HepG2 (cell line): ENCODE results near the gene FBXO24. TPM values are rescaled to one million over a fixed set of nuclear protein-coding genes. Genes with fewer than 3 reads are reported as not detected.
A peak's percentile ranks its signal among the peaks of the same experiment; 100 is the strongest.
"Not testable (repeated sequence)": the region's sequence is repeated elsewhere in the genome, so short reads cannot be mapped to it uniquely, and the experiment has no call there.

Experiments
- ATAC-seq: fragments of 200-7000 bp; cut with Tn5 transposase; 3 replicates; pipeline ENCODE4 v1.9.1; 2020; ENCODE audit warnings: mild to moderate bottlenecking, moderate library complexity
- BruUV-seq: library from RNA; stranded (reverse); fragments of 400-500 nt; replicated peaks from 2 replicates; lab custom pipeline; 2021; lab: Mats Ljungman, UMichigan
- CTCF ChIA-PET: fragments of 300-600 bp; formaldehyde crosslinking; extraction: SDS; loops from one replicate; lab custom pipeline; 2021; ENCODE audit warnings: low total read pairs, inconsistent platforms, low intra/inter-chr PET ratio; lab: Yijun Ruan, JAX
- POLR2A ChIA-PET: fragments of 350-600 bp; sonication (Branson Sonifier 250); formaldehyde crosslinking; loops from one replicate; lab custom pipeline; 2020; ENCODE audit warnings: antibody characterized with exemption, inconsistent platforms; lab: Yijun Ruan, JAX
- DNase-seq: peaks from one replicate; pipeline ENCODE4 v3.0.0-alpha.2; 2015; ENCODE audit warnings: low spot score
- FAIRE-seq: peaks from 3 replicates; lab custom pipeline; 2011; peaks lifted over from hg19 to GRCh38; lab: Jason Lieb, UNC
- H2AFZ ChIP-seq: one replicate; pipeline ENCODE4 v1.6.1; 2011; ENCODE audit warnings: low read length, inconsistent platforms
- H3K27ac ChIP-seq: fragments of 300-600 bp; 3 replicates; pipeline ENCODE4 v1.8.0; 2011; ENCODE audit warnings: mixed run types, mild to moderate bottlenecking, mixed read lengths, low read length, inconsistent platforms; ENCODE audit not compliant: insufficient read depth; ENCODE audit errors: extremely low read length
- H3K27me3 ChIP-seq, 2 experiments: fragments of 200-600 bp in 1 of 2; 2 replicates in 1 of 2; 3 replicates in 1 of 2; pipeline versions ENCODE4 v1.6.0 to v1.8.0; 2011; ENCODE audit warnings: low read length in 2 of 2, mild to moderate bottlenecking in 2 of 2, moderate library complexity in 2 of 2, inconsistent platforms in 1 of 2; ENCODE audit not compliant: insufficient read depth in 2 of 2, control insufficient read depth in 1 of 2
- H3K36me3 ChIP-seq, 2 experiments: fragments of 200-600 bp in 1 of 2; replicated peaks in 1 of 2; 2 replicates in 1 of 2; 3 replicates in 1 of 2; pipeline versions ENCODE4 v1.5.1 to v1.8.0; 2011; ENCODE audit warnings: low read length in 2 of 2, inconsistent platforms in 1 of 2; ENCODE audit not compliant: insufficient read depth in 2 of 2, control insufficient read depth in 1 of 2
- H3K4me1 ChIP-seq: 2 replicates; pipeline ENCODE4 v1.5.1; 2012; ENCODE audit warnings: low read length, inconsistent platforms; ENCODE audit not compliant: insufficient read depth
- H3K4me2 ChIP-seq: 2 replicates; pipeline ENCODE4 v1.6.0; 2011; ENCODE audit warnings: low read depth, low read length, inconsistent platforms
- H3K4me3 ChIP-seq, 3 experiments: fragments of 200-600 bp in 1 of 3; sonication (generic), shearing (Covaris generic) in 1 of 3; replicated peaks in 1 of 3; 2 replicates each; pipeline ENCODE4 v1.5.1; 2011 to 2016; ENCODE audit warnings: low read length in 3 of 3, inconsistent platforms in 2 of 3, low read depth in 2 of 3, mild to moderate bottlenecking in 2 of 3, control low read depth in 1 of 3, mixed read lengths in 1 of 3; ENCODE audit not compliant: insufficient read depth in 1 of 3
- H3K79me2 ChIP-seq: one replicate; pipeline ENCODE4 v1.6.1; 2011; ENCODE audit warnings: low read length, inconsistent platforms; ENCODE audit not compliant: insufficient read depth
- H3K9ac ChIP-seq: 2 replicates; pipeline ENCODE4 v1.6.0; 2011; ENCODE audit warnings: mild to moderate bottlenecking, low read depth, low read length, inconsistent platforms; ENCODE audit not compliant: insufficient read depth
- H3K9me3 ChIP-seq: 2 replicates; pipeline ENCODE4 v1.5.1; 2012; ENCODE audit warnings: mild to moderate bottlenecking, low read length
- H4K20me1 ChIP-seq: 2 replicates; pipeline ENCODE4 v1.6.0; 2011; ENCODE audit warnings: inconsistent platforms, mild to moderate bottlenecking, low read length, moderate library complexity; ENCODE audit not compliant: insufficient read depth
- CREB1 ChIP-seq, 2 experiments: fragments of 450-650 bp in 1 of 2; IDR thresholded peaks; 2 replicates each; pipeline ENCODE4 v1.6.1; 2016 to 2017; ENCODE audit warnings: control low read depth in 1 of 2, mild to moderate bottlenecking in 1 of 2, missing compliant biosample characterization in 1 of 2, missing genetic modification characterization in 1 of 2
- ELF3 ChIP-seq: IDR thresholded peaks from 2 replicates; pipeline ENCODE4 v1.6.1; 2016; ENCODE audit warnings: missing genetic modification reagents, missing compliant biosample characterization
- FOXJ3 ChIP-seq: sonication (generic); formaldehyde crosslinking; IDR thresholded peaks from 2 replicates; pipeline ENCODE4 v1.4.0; 2020; ENCODE audit warnings: missing genetic modification reagents, mild to moderate bottlenecking, borderline replicate concordance
- GABPA ChIP-seq, 2 experiments: IDR thresholded peaks; 2 replicates each; pipeline ENCODE4 v1.6.1; 2011 to 2016; ENCODE audit warnings: low read depth in 2 of 2, low read length in 1 of 2, missing biosample characterization in 1 of 2, missing genetic modification characterization in 1 of 2
- GABPB1 ChIP-seq: IDR thresholded peaks from 2 replicates; pipeline ENCODE4 v1.6.1; 2016; ENCODE audit warnings: mild to moderate bottlenecking, missing genetic modification reagents, moderate library complexity, missing compliant biosample characterization
- HCFC1 ChIP-seq: fragments of 150-350 bp; IDR thresholded peaks from 2 replicates; pipeline ENCODE4 v1.6.1; 2014; ENCODE audit warnings: low read depth, low read length
- MYC ChIP-seq: sonication (generic); formaldehyde crosslinking; IDR thresholded peaks from 2 replicates; pipeline ENCODE4 v1.9.0; 2021; ENCODE audit warnings: missing genetic modification reagents, borderline replicate concordance
- PBX2 ChIP-seq: IDR thresholded peaks from 2 replicates; pipeline ENCODE4 v1.6.1; 2016; ENCODE audit warnings: control low read depth
- RBFOX2 ChIP-seq: fragments of 200-400 bp; formaldehyde crosslinking; IDR thresholded peaks from 2 replicates; pipeline ENCODE4 v1.6.1; 2017; ENCODE audit warnings: low read depth, mild to moderate bottlenecking, low read length
- RFX5 ChIP-seq: IDR thresholded peaks from 2 replicates; pipeline ENCODE4 v1.6.1; 2011; ENCODE audit warnings: low read depth, low read length, improper control_type of control experiment
- SAP130 ChIP-seq: IDR thresholded peaks from 2 replicates; pipeline ENCODE4 v1.6.1; 2016; ENCODE audit warnings: low read depth
- TBX2 ChIP-seq: sonication (generic); formaldehyde crosslinking; IDR thresholded peaks from 2 replicates; pipeline ENCODE4 v1.5.0; 2020; ENCODE audit warnings: missing genetic modification reagents, mild to moderate bottlenecking, borderline replicate concordance
- THAP11 ChIP-seq: IDR thresholded peaks from 2 replicates; pipeline ENCODE4 v1.6.1; 2016; ENCODE audit warnings: missing biosample characterization, missing genetic modification reagents
- ZGPAT ChIP-seq: IDR thresholded peaks from 2 replicates; pipeline ENCODE4 v1.6.1; 2016; ENCODE audit warnings: mild to moderate bottlenecking
- ZNF124 ChIP-seq: sonication (generic); formaldehyde crosslinking; IDR thresholded peaks from 2 replicates; pipeline ENCODE4 v1.4.0; 2020; ENCODE audit warnings: missing genetic modification reagents
- ZNF501 ChIP-seq: sonication (generic); formaldehyde crosslinking; IDR thresholded peaks from 2 replicates; pipeline ENCODE4 v1.5.1; 2020; ENCODE audit warnings: mild to moderate bottlenecking, moderate library complexity, missing genetic modification reagents
- ZNF678 ChIP-seq: sonication (generic); formaldehyde crosslinking; IDR thresholded peaks from 2 replicates; pipeline ENCODE4 v1.4.0; 2020; ENCODE audit warnings: mild to moderate bottlenecking, missing genetic modification reagents
- ZNF761 ChIP-seq: sonication (generic); formaldehyde crosslinking; conservative IDR thresholded peaks from 2 replicates; pipeline ENCODE4 v1.4.0; 2020; ENCODE audit warnings: mild to moderate bottlenecking, missing genetic modification reagents
- ZNF792 ChIP-seq: IDR thresholded peaks from 2 replicates; pipeline ENCODE4 v1.6.1; 2016
- WGBS: methylation state at CpG from one replicate; pipeline ENCODE4 v1.1.6; 2017; ENCODE audit warnings: low lambda C conversion rate; 5-methylcytosine and 5-hydroxymethylcytosine counted together
- in situ Hi-C: cut with HindIII; loops from 2 replicates; pipeline ENCODE4 v1.10.0; 2017; ENCODE audit warnings: low pct_unique_long_range_greater_than_20kb; ENCODE audit not compliant: extremely low pct_ligation_motif_present
- intact Hi-C: fragments of 100-400 bp; cut with micrococcal nuclease; formaldehyde crosslinking; loops from one replicate; pipeline ENCODE4 v1.10.0; 2022; ENCODE audit not compliant: unreplicated experiment
- polyA plus RNA-seq, 8 experiments: library from polyadenylated mRNA; depleted of rRNA in 3 of 8; stranded (reverse) in 7 of 8; unstranded in 1 of 8; fragments of >200 nt; fragmentation: Illumina TruSeq in 4 of 8; extraction: Trizol in 4 of 8; gene quantifications; 2 replicates each; pipeline versions ENCODE4 v1.2.1 to v1.2.3, GENCODE V29; 2011 to 2016; ENCODE audit warnings: low read depth in 4 of 8, missing spikeins in 1 of 8, mixed read lengths in 1 of 8; ENCODE audit not compliant: insufficient read depth in 1 of 8
- total RNA-seq, 5 experiments: library from RNA; depleted of rRNA; stranded (reverse); fragments of >200 nt; fragmentation: Illumina TruSeq; extraction: Trizol; gene quantifications; 2 replicates each; pipeline ENCODE4 v1.2.3, GENCODE V29; 2016; ENCODE audit warnings: low read depth in 1 of 5
- TF ChIP-seq, protein P1 (sequence below): sonication (generic); formaldehyde crosslinking; IDR thresholded peaks from 2 replicates; pipeline ENCODE4 v1.8.1; 2023; ENCODE audit warnings: missing genetic modification reagents, inconsistent platforms, borderline replicate concordance

The FBXO24 gene
- total and polyA plus RNA-seq, 2 of the 13 experiments (the other 11 are each of a cell fraction or from before 2014, with no cell fraction given) = 0.20 to 0.55 TPM

GRCh38 chr7:100586266-100587025 is at the start of gene FBXO24 (continued):
- peak; percentile 84 for TF ChIP-seq RFX5
- peak; percentile 47 for TF ChIP-seq RBFOX2
- TF ChIP-seq ZNF501 (CRISPR knock-in tag) = peak; percentile 74; the same call in 1 of the 2 replicates
- TF ChIP-seq, protein P1, sequence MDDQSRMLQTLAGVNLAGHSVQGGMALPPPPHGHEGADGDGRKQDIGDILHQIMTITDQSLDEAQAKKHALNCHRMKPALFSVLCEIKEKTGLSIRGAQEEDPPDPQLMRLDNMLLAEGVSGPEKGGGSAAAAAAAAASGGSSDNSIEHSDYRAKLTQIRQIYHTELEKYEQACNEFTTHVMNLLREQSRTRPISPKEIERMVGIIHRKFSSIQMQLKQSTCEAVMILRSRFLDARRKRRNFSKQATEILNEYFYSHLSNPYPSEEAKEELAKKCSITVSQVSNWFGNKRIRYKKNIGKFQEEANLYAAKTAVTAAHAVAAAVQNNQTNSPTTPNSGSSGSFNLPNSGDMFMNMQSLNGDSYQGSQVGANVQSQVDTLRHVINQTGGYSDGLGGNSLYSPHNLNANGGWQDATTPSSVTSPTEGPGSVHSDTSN (CRISPR knock-in tag) = peak; percentile 98; the same call in 1 of the 2 replicates
- peak; percentile 80; the same call in 1 of the 2 replicates for TF ChIP-seq THAP11
- TF ChIP-seq ZNF124 = peak; percentile 48; the same call in 1 of the 2 replicates
- peak; percentile 33 for TF ChIP-seq GABPA (IDR thresholded peaks at IDR 0.05; ENCODE audit: low read depth, low read length)
- TF ChIP-seq GABPA (CRISPR knock-in tag; IDR thresholded peaks at IDR 0.05; ENCODE audit: low read depth) = no peak; the same call in none of the 2 replicates
- TF ChIP-seq MYC (CRISPR knock-in tag) = no peak
- peak; percentile 27; the same call in 1 of the 2 replicates for TF ChIP-seq ELF3 (CRISPR knock-in tag)
- 0 out of 2 replicates have a peak, but pooled peaks have one; percentile 47 for TF ChIP-seq TBX2
- no peak for TF ChIP-seq ZNF678 (CRISPR knock-in tag)
- TF ChIP-seq ZNF792 (CRISPR knock-in tag) = peak; percentile 6; the same call in 1 of the 2 replicates
- TF ChIP-seq ZGPAT (CRISPR knock-in tag) = peak; percentile 62
- no peak for TF ChIP-seq ZNF761 (CRISPR knock-in tag)
- TF ChIP-seq FOXJ3 = no peak
- peak; percentile 78 for TF ChIP-seq GABPB1 (CRISPR knock-in tag)
- 0 out of 2 replicates have a peak, but pooled peaks have one; percentile 13 for TF ChIP-seq HCFC1
- peak; percentile 29; the same call in 1 of the 2 replicates for TF ChIP-seq SAP130
- peak; percentile 100 for TF ChIP-seq PBX2 (CRISPR knock-in tag)
- peak; percentile 91 for TF ChIP-seq CREB1 (IDR thresholded peaks at IDR 0.05)
- peak; percentile 93 for TF ChIP-seq CREB1 (CRISPR knock-in tag; IDR thresholded peaks at IDR 0.05)

GRCh38 chr7:100536695-100537094 is 49.4 kb upstream of the FBXO24 start:
- intact Hi-C loops, FAIRE-seq, H4K20me1 ChIP-seq, ATAC-seq, H3K9me3 ChIP-seq, in situ Hi-C loops, H3K4me3 ChIP-seq, H2AFZ ChIP-seq, H3K9ac ChIP-seq, POLR2A ChIA-PET, DNase-seq, H3K36me3 ChIP-seq, H3K27ac ChIP-seq, CTCF ChIA-PET, BruUV-seq, H3K27me3 ChIP-seq, H3K4me2 ChIP-seq: not testable (repeated sequence)
- H3K79me2 ChIP-seq = peaks cover 21% of the 10 kb centered on the region
- WGBS = 94% methylated on average over 2 of the region's 2 CpGs
- H3K4me1 ChIP-seq = peaks cover 54% of the 10 kb centered on the region
